D721Med (cell line): ENCODE data around the gene VWF.
"Not testable (repeated sequence)": the region's sequence is repeated elsewhere in the genome, so short reads cannot be mapped to it uniquely, and the experiment has no call there.

Source experiments
- DNase-seq: peaks from one replicate; pipeline ENCODE4 v3.0.0; 2011; ENCODE audit warnings: low spot score; ENCODE audit not compliant: insufficient read length
- FAIRE-seq: peaks from 2 replicates; lab custom pipeline; 2011; peaks lifted over from hg19 to GRCh38; lab: Jason Lieb, UNC
- CTCF ChIP-seq: IDR thresholded peaks from 2 replicates; pipeline ENCODE4 v1.5.1; 2012; ENCODE audit warnings: mild to moderate bottlenecking, control low read depth; ENCODE audit not compliant: insufficient read depth; ENCODE audit errors: missing control alignments

The VWF gene

GRCh38 chr12:6113691-6114475 lies 10.6 kb downstream of the VWF start:
- DNase-seq, result no peak
- no peak for TF ChIP-seq CTCF
- no peak for FAIRE-seq

- DNase-seq (no peak), FAIRE-seq (no peak)
- TF ChIP-seq CTCF, result no peak
Observed at GRCh38 chr12:6112004-6112403, 12.5 kb downstream of the VWF start.

- DNase-seq, result no peak
- TF ChIP-seq CTCF, result no peak
- no peak for FAIRE-seq
Observed at GRCh38 chr12:6110006-6110405, 14.5 kb downstream of the VWF start.

- no peak for DNase-seq
- FAIRE-seq, result no peak
- TF ChIP-seq CTCF, result no peak
Observed at GRCh38 chr12:6106218-6106617, 18.3 kb downstream of the VWF start.

GRCh38 chr12:6104842-6105241 lies 19.6 kb downstream of the VWF start:
- TF ChIP-seq CTCF, result no peak
- DNase-seq (no peak), FAIRE-seq (no peak)

GRCh38 chr12:6104027-6104426 lies 20.4 kb downstream of the VWF start:
- TF ChIP-seq CTCF, result no peak
- FAIRE-seq (peak; percentile 63), DNase-seq (no peak)

GRCh38 chr12:6102021-6102420 lies 22.4 kb downstream of the VWF start:
- FAIRE-seq, DNase-seq: not testable (repeated sequence)
